BLaER1 (cell line): ENCODE results near the gene PIGW.

Experiments used
- H3K27ac ChIP-seq: shearing (Covaris generic); formaldehyde crosslinking; 2 replicates; pipeline ENCODE4 v1.8.1; 2022
- H3K27me3 ChIP-seq: shearing (Covaris generic); formaldehyde crosslinking; 2 replicates; pipeline ENCODE4 v1.8.1; 2022
- H3K36me3 ChIP-seq: shearing (Covaris generic); formaldehyde crosslinking; 2 replicates; pipeline ENCODE4 v1.8.1; 2022
- H3K4me1 ChIP-seq: shearing (Covaris generic); formaldehyde crosslinking; 2 replicates; pipeline ENCODE4 v1.8.1; 2022
- H3K4me2 ChIP-seq: shearing (Covaris generic); formaldehyde crosslinking; 2 replicates; pipeline ENCODE4 v1.8.1; 2022
- H3K4me3 ChIP-seq: shearing (Covaris generic); formaldehyde crosslinking; 2 replicates; pipeline ENCODE4 v1.8.1; 2022
- H3K9ac ChIP-seq: shearing (Covaris generic); formaldehyde crosslinking; 2 replicates; pipeline ENCODE4 v1.8.1; 2022
- H3K9me3 ChIP-seq: shearing (Covaris generic); formaldehyde crosslinking; 2 replicates; pipeline ENCODE4 v1.8.1; 2022
- H4K20me1 ChIP-seq: shearing (Covaris generic); formaldehyde crosslinking; 2 replicates; pipeline ENCODE4 v1.8.1; 2022
- Cebpa-rat ChIP-seq: shearing (Covaris generic); IDR thresholded peaks from 2 replicates; pipeline ENCODE4 v1.8.1; 2022

Gene PIGW

DNA sequence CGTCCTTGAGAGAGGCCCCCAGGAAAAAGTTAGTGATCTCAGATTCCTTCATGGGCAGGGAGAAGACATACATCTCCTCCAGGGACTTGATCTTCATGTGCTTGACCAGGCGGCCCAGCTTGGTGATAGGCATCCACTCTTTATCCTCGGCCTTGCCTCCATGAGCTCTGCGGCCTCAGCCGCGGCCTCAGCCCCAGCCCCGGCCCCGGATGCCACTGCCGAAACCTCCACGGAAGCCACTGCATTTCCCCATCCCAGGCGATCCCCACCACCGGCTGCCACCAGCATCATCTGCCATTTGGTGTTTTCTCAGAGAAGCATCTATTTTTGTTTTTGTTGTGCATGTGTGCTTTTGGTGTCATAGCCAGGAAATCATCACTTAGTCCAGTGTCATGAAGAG, 40.2 kb downstream of the PIGW start:
- Histone ChIP-seq H3K36me3 (peaks cover 90% of the 10 kb centered on the region), H3K4me1 (no peaks in the 10 kb centered on the region), H3K27me3 (no peaks in the 10 kb centered on the region), H3K9me3 (no peaks in the 10 kb centered on the region), H4K20me1 (peaks cover 83% of the 10 kb centered on the region), H3K4me2 (no peak overlapping the region), H3K27ac (no peak overlapping the region), H3K4me3 (no peak overlapping the region), H3K9ac (no peak overlapping the region)
- TF ChIP-seq Cebpa-rat: no peak

DNA sequence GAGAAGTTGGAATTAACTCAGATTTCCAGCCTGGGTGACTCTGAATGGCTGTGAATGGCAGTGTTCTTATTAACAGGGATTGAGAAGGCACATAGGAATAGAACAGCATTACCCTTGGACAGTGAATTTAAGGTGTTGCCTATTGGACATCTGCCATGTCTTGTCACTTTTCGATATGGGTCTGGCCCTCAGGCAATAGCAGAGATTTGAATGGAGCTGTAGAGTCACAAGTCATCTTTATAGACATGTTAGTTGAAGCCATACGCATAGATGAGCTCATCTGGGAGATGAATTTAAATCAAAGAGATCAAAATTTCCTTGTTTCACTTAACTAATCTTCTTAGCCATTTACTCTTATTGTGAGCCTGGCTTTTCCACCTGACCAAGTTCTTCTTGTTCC, 42.0 kb downstream of the PIGW start:
- peaks cover 90% of the 10 kb centered on the region for H3K36me3 ChIP-seq

DNA sequence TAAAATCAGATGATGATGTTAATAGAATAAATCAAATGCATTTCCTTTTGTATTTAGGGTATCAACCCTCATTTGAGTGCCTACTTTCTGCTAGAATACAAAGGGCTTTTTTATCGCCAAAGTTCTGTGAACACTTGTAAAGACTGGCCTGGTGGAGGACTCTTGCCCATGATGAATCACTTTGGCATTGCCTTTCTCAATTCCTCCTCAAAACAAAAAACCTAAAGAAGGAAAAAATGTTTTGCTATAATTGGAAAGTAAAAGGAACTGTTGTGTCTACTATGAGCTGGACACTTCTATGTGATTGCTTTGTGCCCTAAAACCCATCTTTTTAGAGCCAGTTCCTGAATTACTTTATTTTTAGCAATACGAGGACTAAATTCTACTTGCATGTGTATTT, 43.9 kb downstream of the PIGW start:
- Histone ChIP-seq H3K4me1 (no peaks in the 10 kb centered on the region), H4K20me1 (peaks cover 65% of the 10 kb centered on the region), H3K4me2 (no peak overlapping the region), H3K27me3 (no peaks in the 10 kb centered on the region), H3K4me3 (no peak overlapping the region), H3K36me3 (peaks cover 89% of the 10 kb centered on the region), H3K27ac (no peak overlapping the region), H3K9me3 (no peaks in the 10 kb centered on the region), H3K9ac (no peak overlapping the region)
- no peak for TF ChIP-seq Cebpa-rat

More for the DNA sequence above, 42.0 kb downstream of the PIGW start:
- Histone ChIP-seq H3K27me3 (no peaks in the 10 kb centered on the region), H3K4me3 (no peak overlapping the region), H3K9ac (no peak overlapping the region), H3K4me2 (no peak overlapping the region), H3K9me3 (no peaks in the 10 kb centered on the region), H3K4me1 (no peaks in the 10 kb centered on the region), H3K27ac (no peak overlapping the region), H4K20me1 (peaks cover 73% of the 10 kb centered on the region)
- TF ChIP-seq Cebpa-rat: no peak

DNA sequence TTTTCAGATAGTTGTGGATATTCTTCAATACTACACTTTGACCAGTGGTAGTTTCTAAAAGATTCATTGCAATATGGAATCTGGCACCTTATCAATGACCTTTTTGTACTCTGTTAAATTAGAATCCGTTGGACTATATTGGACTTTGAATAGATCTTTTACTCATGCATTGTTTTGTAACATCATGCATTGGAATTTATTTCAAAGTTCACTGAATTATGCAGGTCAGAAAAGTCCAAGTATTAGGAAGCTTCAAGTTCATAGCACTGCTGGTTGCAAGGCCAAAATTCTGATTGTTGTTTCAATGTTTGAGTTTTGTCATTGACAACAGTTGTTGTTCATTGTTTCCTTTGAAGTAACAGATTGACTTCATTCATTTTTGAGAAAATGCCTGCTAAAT, 49.0 kb downstream of the PIGW start:
- no peaks in the 10 kb centered on the region for H3K9me3 ChIP-seq
- peaks cover 58% of the 10 kb centered on the region for H4K20me1 ChIP-seq
- H3K27me3 ChIP-seq: no peaks in the 10 kb centered on the region
- TF ChIP-seq Cebpa-rat: no peak
- H3K36me3 ChIP-seq: peaks cover 96% of the 10 kb centered on the region
- no peak overlapping the region for H3K4me3 ChIP-seq
- no peak overlapping the region for H3K4me2 ChIP-seq
- no peak overlapping the region for H3K9ac ChIP-seq
- no peak overlapping the region for H3K27ac ChIP-seq
- H3K4me1 ChIP-seq: no peaks in the 10 kb centered on the region

DNA sequence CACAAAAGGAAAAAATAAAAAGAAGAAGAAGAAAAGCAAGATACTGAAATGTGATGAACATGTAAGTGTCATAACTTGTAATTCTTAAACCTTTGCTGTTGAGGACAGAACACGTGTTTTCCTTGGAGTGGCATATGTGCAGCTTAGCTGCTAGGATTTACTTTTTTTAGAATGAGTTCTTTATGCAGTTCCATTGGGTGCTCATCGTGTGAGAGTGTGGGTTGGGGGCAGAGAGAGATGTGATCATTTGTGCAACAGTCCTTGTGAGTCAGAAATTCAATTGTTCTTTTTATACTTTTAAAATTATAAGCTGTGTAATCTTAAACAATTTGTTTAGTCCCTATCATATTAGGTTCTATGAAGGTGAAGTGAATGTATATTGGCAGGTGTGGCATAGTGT, 51.4 kb downstream of the PIGW start:
- Histone ChIP-seq H3K4me1 (peaks cover under 1% of the 10 kb centered on the region), H3K36me3 (peaks cover 88% of the 10 kb centered on the region), H3K4me3 (no peak overlapping the region), H3K27me3 (no peaks in the 10 kb centered on the region), H4K20me1 (peaks cover 65% of the 10 kb centered on the region), H3K9me3 (no peaks in the 10 kb centered on the region), H3K9ac (no peak overlapping the region), H3K4me2 (no peak overlapping the region), H3K27ac (no peak overlapping the region)
- no peak for TF ChIP-seq Cebpa-rat
